Calu3 (cell line): Measurements from ENCODE around the gene SLC36A1. TPM values are rescaled to one million over a fixed set of nuclear protein-coding genes. Genes with fewer than 3 reads are reported as not detected.

ENCODE experiments used
- BruUV-seq: library from RNA; stranded (reverse); fragments of 400-500 nt; replicated peaks from 2 replicates; lab custom pipeline; 2021; lab: Mats Ljungman, UMichigan
- CTCF ChIA-PET: fragments of 300-600 bp; sonication (Branson Sonifier 250); formaldehyde crosslinking; loops from one replicate; lab custom pipeline; 2022; ENCODE audit warnings: antibody characterized with exemption; lab: Charles Lee
- DNase-seq: peaks from one replicate; pipeline ENCODE4 v3.0.0; 2022
- H3K27ac Mint-ChIP-seq: one replicate; pipeline ENCODE4 v1.8.0; 2022; ENCODE audit warnings: mixed read lengths; ENCODE audit not compliant: unreplicated experiment
- H3K27me3 Mint-ChIP-seq: one replicate; pipeline ENCODE4 v1.8.0; 2022; ENCODE audit warnings: mixed read lengths; ENCODE audit not compliant: unreplicated experiment
- H3K36me3 Mint-ChIP-seq: one replicate; pipeline ENCODE4 v1.8.0; 2022; ENCODE audit warnings: mild to moderate bottlenecking, moderate library complexity, mixed read lengths; ENCODE audit not compliant: insufficient read depth, unreplicated experiment
- H3K4me1 Mint-ChIP-seq: one replicate; pipeline ENCODE4 v1.8.0; 2022; ENCODE audit warnings: mild to moderate bottlenecking, low read depth, mixed read lengths; ENCODE audit not compliant: unreplicated experiment
- H3K4me3 Mint-ChIP-seq: one replicate; pipeline ENCODE4 v1.8.0; 2022; ENCODE audit warnings: mild to moderate bottlenecking, low read depth, moderate library complexity, mixed read lengths; ENCODE audit not compliant: unreplicated experiment
- H3K9me3 Mint-ChIP-seq: one replicate; pipeline ENCODE4 v1.8.0; 2022; ENCODE audit warnings: low read depth, mixed read lengths; ENCODE audit not compliant: unreplicated experiment
- CTCF ChIP-seq: fragments of 200-600 bp; IDR thresholded peaks from one replicate; pipeline ENCODE4 v1.8.0; 2022; ENCODE audit warnings: antibody characterized with exemption; ENCODE audit not compliant: unreplicated experiment
- intact Hi-C: fragments of 100-400 bp; cut with micrococcal nuclease; formaldehyde crosslinking; loops from one replicate; pipeline ENCODE4 v1.10.0; 2022; ENCODE audit not compliant: unreplicated experiment
- total RNA-seq: library from RNA; stranded (reverse); gene quantifications from 2 replicates; pipeline ENCODE4 v1.2.3, GENCODE V29; 2022

SLC36A1 gene
- total RNA-seq, 1 experiment from 2014 or later, result 11.4 TPM

GRCh38 chr5:151470439-151470838, 23.0 kb downstream of the SLC36A1 start:
- H3K36me3 Mint-ChIP-seq, result peaks cover 2% of the 10 kb centered on the region
- intact Hi-C loops, result no loop called here
- no peaks in the 10 kb centered on the region for H3K27me3 Mint-ChIP-seq
- no TSS peak for BruUV-seq
- TF ChIP-seq CTCF, result no peak
- CTCF ChIA-PET, result interaction anchor here (1.5 kb wide), 1 partner anchor 23 kb away, joined by 3 read pairs; the partner anchor contains the start of gene SLC36A1
- no peaks in the 10 kb centered on the region for H3K4me1 Mint-ChIP-seq
- no peak overlapping the region for H3K27ac Mint-ChIP-seq
- no peak for DNase-seq
- no peak overlapping the region for H3K4me3 Mint-ChIP-seq
- H3K9me3 Mint-ChIP-seq, result no peaks in the 10 kb centered on the region

- intact Hi-C loops, result no loop called here
- Mint-ChIP-seq H3K27me3 (no peaks in the 10 kb centered on the region), H3K27ac (no peak overlapping the region), H3K4me1 (no peaks in the 10 kb centered on the region), H3K36me3 (no peaks in the 10 kb centered on the region), H3K4me3 (no peak overlapping the region), H3K9me3 (no peaks in the 10 kb centered on the region)
- DNase-seq, result no peak
- no peak for TF ChIP-seq CTCF
- CTCF ChIA-PET, result interaction anchor here (1.5 kb wide), 1 partner anchor 24 kb away, joined by 3 read pairs; the partner anchor contains the start of gene SLC36A1
- BruUV-seq, result no TSS peak
Measured at GRCh38 chr5:151471276-151471675, 23.9 kb downstream of the SLC36A1 start.

DNA sequence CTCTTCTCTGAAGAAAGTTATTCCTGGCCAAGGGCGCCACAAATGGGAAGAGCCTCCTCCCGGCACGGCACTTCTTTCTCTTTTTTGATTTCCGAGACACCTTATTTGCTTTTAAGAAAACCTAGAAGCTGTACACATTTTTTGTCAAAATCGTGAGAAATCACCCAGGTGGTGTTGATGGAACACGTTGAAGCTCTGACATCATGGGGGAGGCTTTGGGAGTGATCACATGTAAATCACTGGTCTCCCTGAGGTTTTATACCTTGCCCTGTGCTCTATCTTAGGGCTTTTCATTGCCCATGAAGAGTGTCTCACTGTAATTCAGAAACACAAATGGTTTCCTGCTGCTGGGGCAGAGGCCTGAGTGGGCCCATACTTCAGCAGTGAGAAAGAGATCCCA, 27.4 kb downstream of the SLC36A1 start:
- H3K4me3 Mint-ChIP-seq, result no peak overlapping the region
- H3K27me3 Mint-ChIP-seq, result no peaks in the 10 kb centered on the region
- H3K4me1 Mint-ChIP-seq, result no peaks in the 10 kb centered on the region
- BruUV-seq, result no TSS peak
- no peak overlapping the region for H3K27ac Mint-ChIP-seq
- CTCF ChIA-PET, result no interaction called here
- H3K9me3 Mint-ChIP-seq, result no peaks in the 10 kb centered on the region
- DNase-seq, result no peak
- no peaks in the 10 kb centered on the region for H3K36me3 Mint-ChIP-seq
- intact Hi-C loops, result no loop called here
- no peak for TF ChIP-seq CTCF

- Mint-ChIP-seq H3K36me3 (no peaks in the 10 kb centered on the region), H3K4me1 (no peaks in the 10 kb centered on the region), H3K9me3 (no peaks in the 10 kb centered on the region), H3K27me3 (no peaks in the 10 kb centered on the region), H3K27ac (no peak overlapping the region), H3K4me3 (no peak overlapping the region)
- DNase-seq, result no peak
- BruUV-seq, result no TSS peak
- intact Hi-C loops, result no loop called here
- CTCF ChIA-PET, result no interaction called here
- TF ChIP-seq CTCF, result no peak
Measured at GRCh38 chr5:151475388-151475787, 28.0 kb downstream of the SLC36A1 start.
